HepG2 (cell line): Measurements from ENCODE around the gene SH3PXD2A. TPM values are rescaled to one million over a fixed set of nuclear protein-coding genes. Genes with fewer than 3 reads are reported as not detected.

Experiments
- ATAC-seq: fragments of 200-7000 bp; cut with Tn5 transposase; 3 replicates; pipeline ENCODE4 v1.9.1; 2020; ENCODE audit warnings: mild to moderate bottlenecking, moderate library complexity
- BruUV-seq: library from RNA; stranded (reverse); fragments of 400-500 nt; replicated peaks from 2 replicates; lab custom pipeline; 2021; lab: Mats Ljungman, UMichigan
- CTCF ChIA-PET: fragments of 300-600 bp; formaldehyde crosslinking; extraction: SDS; loops from one replicate; lab custom pipeline; 2021; ENCODE audit warnings: low total read pairs, inconsistent platforms, low intra/inter-chr PET ratio; lab: Yijun Ruan, JAX
- POLR2A ChIA-PET: fragments of 350-600 bp; sonication (Branson Sonifier 250); formaldehyde crosslinking; loops from one replicate; lab custom pipeline; 2020; ENCODE audit warnings: antibody characterized with exemption, inconsistent platforms; lab: Yijun Ruan, JAX
- DNase-seq: peaks from one replicate; pipeline ENCODE4 v3.0.0-alpha.2; 2015; ENCODE audit warnings: low spot score
- FAIRE-seq: peaks from 3 replicates; lab custom pipeline; 2011; peaks lifted over from hg19 to GRCh38; lab: Jason Lieb, UNC
- H2AFZ ChIP-seq: one replicate; pipeline ENCODE4 v1.6.1; 2011; ENCODE audit warnings: low read length, inconsistent platforms
- H3K27ac ChIP-seq: fragments of 300-600 bp; 3 replicates; pipeline ENCODE4 v1.8.0; 2011; ENCODE audit warnings: mixed run types, mild to moderate bottlenecking, mixed read lengths, low read length, inconsistent platforms; ENCODE audit not compliant: insufficient read depth; ENCODE audit errors: extremely low read length
- H3K27me3 ChIP-seq, 2 experiments: fragments of 200-600 bp in 1 of 2; 2 replicates in 1 of 2; 3 replicates in 1 of 2; pipeline versions ENCODE4 v1.6.0 to v1.8.0; 2011; ENCODE audit warnings: low read length in 2 of 2, mild to moderate bottlenecking in 2 of 2, moderate library complexity in 2 of 2, inconsistent platforms in 1 of 2; ENCODE audit not compliant: insufficient read depth in 2 of 2, control insufficient read depth in 1 of 2
- H3K36me3 ChIP-seq, 2 experiments: fragments of 200-600 bp in 1 of 2; replicated peaks in 1 of 2; 2 replicates in 1 of 2; 3 replicates in 1 of 2; pipeline versions ENCODE4 v1.5.1 to v1.8.0; 2011; ENCODE audit warnings: low read length in 2 of 2, inconsistent platforms in 1 of 2; ENCODE audit not compliant: insufficient read depth in 2 of 2, control insufficient read depth in 1 of 2
- H3K4me1 ChIP-seq: 2 replicates; pipeline ENCODE4 v1.5.1; 2012; ENCODE audit warnings: low read length, inconsistent platforms; ENCODE audit not compliant: insufficient read depth
- H3K4me2 ChIP-seq: 2 replicates; pipeline ENCODE4 v1.6.0; 2011; ENCODE audit warnings: low read depth, low read length, inconsistent platforms
- H3K4me3 ChIP-seq, 3 experiments: fragments of 200-600 bp in 1 of 3; sonication (generic), shearing (Covaris generic) in 1 of 3; replicated peaks in 1 of 3; 2 replicates each; pipeline ENCODE4 v1.5.1; 2011 to 2016; ENCODE audit warnings: low read length in 3 of 3, inconsistent platforms in 2 of 3, low read depth in 2 of 3, mild to moderate bottlenecking in 2 of 3, control low read depth in 1 of 3, mixed read lengths in 1 of 3; ENCODE audit not compliant: insufficient read depth in 1 of 3
- H3K79me2 ChIP-seq: one replicate; pipeline ENCODE4 v1.6.1; 2011; ENCODE audit warnings: low read length, inconsistent platforms; ENCODE audit not compliant: insufficient read depth
- H3K9ac ChIP-seq: 2 replicates; pipeline ENCODE4 v1.6.0; 2011; ENCODE audit warnings: mild to moderate bottlenecking, low read depth, low read length, inconsistent platforms; ENCODE audit not compliant: insufficient read depth
- H3K9me3 ChIP-seq: 2 replicates; pipeline ENCODE4 v1.5.1; 2012; ENCODE audit warnings: mild to moderate bottlenecking, low read length
- H4K20me1 ChIP-seq: 2 replicates; pipeline ENCODE4 v1.6.0; 2011; ENCODE audit warnings: inconsistent platforms, mild to moderate bottlenecking, low read length, moderate library complexity; ENCODE audit not compliant: insufficient read depth
- HDAC6 ChIP-seq: fragments of 200-600 bp; sonication (generic); IDR thresholded peaks from 2 replicates; pipeline ENCODE4 v1.7.0; 2017; ENCODE audit warnings: mild to moderate bottlenecking, antibody characterized with exemption, low read length, low read depth
- KLF15 ChIP-seq: sonication (generic); formaldehyde crosslinking; IDR thresholded peaks from 2 replicates; pipeline ENCODE4 v1.8.1; 2023; ENCODE audit warnings: borderline replicate concordance, mild to moderate bottlenecking, inconsistent platforms, missing genetic modification reagents, mixed read lengths
- ZFAT ChIP-seq: sonication (generic); formaldehyde crosslinking; conservative IDR thresholded peaks from 2 replicates; pipeline ENCODE4 v1.8.1; 2023; ENCODE audit warnings: missing genetic modification reagents, inconsistent platforms
- ZNF121 ChIP-seq: sonication (generic); formaldehyde crosslinking; IDR thresholded peaks from 2 replicates; pipeline ENCODE4 v1.5.0; 2020; ENCODE audit warnings: mild to moderate bottlenecking, missing genetic modification reagents
- ZNF354B ChIP-seq: sonication (generic); formaldehyde crosslinking; IDR thresholded peaks from 2 replicates; pipeline ENCODE4 v1.8.0; 2022; ENCODE audit warnings: mild to moderate bottlenecking, missing genetic modification reagents
- WGBS: methylation state at CpG from one replicate; pipeline ENCODE4 v1.1.6; 2017; ENCODE audit warnings: low lambda C conversion rate; 5-methylcytosine and 5-hydroxymethylcytosine counted together
- in situ Hi-C: cut with HindIII; loops from 2 replicates; pipeline ENCODE4 v1.10.0; 2017; ENCODE audit warnings: low pct_unique_long_range_greater_than_20kb; ENCODE audit not compliant: extremely low pct_ligation_motif_present
- intact Hi-C: fragments of 100-400 bp; cut with micrococcal nuclease; formaldehyde crosslinking; loops from one replicate; pipeline ENCODE4 v1.10.0; 2022; ENCODE audit not compliant: unreplicated experiment
- polyA plus RNA-seq, 8 experiments: library from polyadenylated mRNA; depleted of rRNA in 3 of 8; stranded (reverse) in 7 of 8; unstranded in 1 of 8; fragments of >200 nt; fragmentation: Illumina TruSeq in 4 of 8; extraction: Trizol in 4 of 8; gene quantifications; 2 replicates each; pipeline versions ENCODE4 v1.2.1 to v1.2.3, GENCODE V29; 2011 to 2016; ENCODE audit warnings: low read depth in 4 of 8, missing spikeins in 1 of 8, mixed read lengths in 1 of 8; ENCODE audit not compliant: insufficient read depth in 1 of 8
- total RNA-seq, 5 experiments: library from RNA; depleted of rRNA; stranded (reverse); fragments of >200 nt; fragmentation: Illumina TruSeq; extraction: Trizol; gene quantifications; 2 replicates each; pipeline ENCODE4 v1.2.3, GENCODE V29; 2016; ENCODE audit warnings: low read depth in 1 of 5
- TF ChIP-seq, protein P1 (sequence below): sonication (generic); formaldehyde crosslinking; IDR thresholded peaks from 2 replicates; pipeline ENCODE4 v1.4.0; 2020; ENCODE audit warnings: mild to moderate bottlenecking, missing genetic modification reagents

Gene SH3PXD2A
- total and polyA plus RNA-seq, 2 of the 13 experiments (the other 11 are each of a cell fraction or from before 2014, with no cell fraction given) = 11.1 to 11.3 TPM

- no peaks in the 10 kb centered on the region for H4K20me1 ChIP-seq
- intact Hi-C loops = no loop called here
- H3K36me3 ChIP-seq = no peaks in the 10 kb centered on the region
- no peak overlapping the region for H3K27ac ChIP-seq
- TF ChIP-seq, protein P1, sequence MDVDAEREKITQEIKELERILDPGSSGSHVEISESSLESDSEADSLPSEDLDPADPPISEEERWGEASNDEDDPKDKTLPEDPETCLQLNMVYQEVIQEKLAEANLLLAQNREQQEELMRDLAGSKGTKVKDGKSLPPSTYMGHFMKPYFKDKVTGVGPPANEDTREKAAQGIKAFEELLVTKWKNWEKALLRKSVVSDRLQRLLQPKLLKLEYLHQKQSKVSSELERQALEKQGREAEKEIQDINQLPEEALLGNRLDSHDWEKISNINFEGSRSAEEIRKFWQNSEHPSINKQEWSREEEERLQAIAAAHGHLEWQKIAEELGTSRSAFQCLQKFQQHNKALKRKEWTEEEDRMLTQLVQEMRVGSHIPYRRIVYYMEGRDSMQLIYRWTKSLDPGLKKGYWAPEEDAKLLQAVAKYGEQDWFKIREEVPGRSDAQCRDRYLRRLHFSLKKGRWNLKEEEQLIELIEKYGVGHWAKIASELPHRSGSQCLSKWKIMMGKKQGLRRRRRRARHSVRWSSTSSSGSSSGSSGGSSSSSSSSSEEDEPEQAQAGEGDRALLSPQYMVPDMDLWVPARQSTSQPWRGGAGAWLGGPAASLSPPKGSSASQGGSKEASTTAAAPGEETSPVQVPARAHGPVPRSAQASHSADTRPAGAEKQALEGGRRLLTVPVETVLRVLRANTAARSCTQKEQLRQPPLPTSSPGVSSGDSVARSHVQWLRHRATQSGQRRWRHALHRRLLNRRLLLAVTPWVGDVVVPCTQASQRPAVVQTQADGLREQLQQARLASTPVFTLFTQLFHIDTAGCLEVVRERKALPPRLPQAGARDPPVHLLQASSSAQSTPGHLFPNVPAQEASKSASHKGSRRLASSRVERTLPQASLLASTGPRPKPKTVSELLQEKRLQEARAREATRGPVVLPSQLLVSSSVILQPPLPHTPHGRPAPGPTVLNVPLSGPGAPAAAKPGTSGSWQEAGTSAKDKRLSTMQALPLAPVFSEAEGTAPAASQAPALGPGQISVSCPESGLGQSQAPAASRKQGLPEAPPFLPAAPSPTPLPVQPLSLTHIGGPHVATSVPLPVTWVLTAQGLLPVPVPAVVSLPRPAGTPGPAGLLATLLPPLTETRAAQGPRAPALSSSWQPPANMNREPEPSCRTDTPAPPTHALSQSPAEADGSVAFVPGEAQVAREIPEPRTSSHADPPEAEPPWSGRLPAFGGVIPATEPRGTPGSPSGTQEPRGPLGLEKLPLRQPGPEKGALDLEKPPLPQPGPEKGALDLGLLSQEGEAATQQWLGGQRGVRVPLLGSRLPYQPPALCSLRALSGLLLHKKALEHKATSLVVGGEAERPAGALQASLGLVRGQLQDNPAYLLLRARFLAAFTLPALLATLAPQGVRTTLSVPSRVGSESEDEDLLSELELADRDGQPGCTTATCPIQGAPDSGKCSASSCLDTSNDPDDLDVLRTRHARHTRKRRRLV (CRISPR knock-in tag) = no peak
- no peak for TF ChIP-seq ZNF121 (CRISPR knock-in tag)
- TF ChIP-seq HDAC6 = no peak
- no peak for TF ChIP-seq ZFAT
- TF ChIP-seq KLF15 = no peak
- no peak for TF ChIP-seq ZNF354B (CRISPR knock-in tag)
- FAIRE-seq (no peak), ATAC-seq (no peak), DNase-seq (no peak)
- peaks cover 18% of the 10 kb centered on the region for H3K4me1 ChIP-seq
- H3K27me3 ChIP-seq = peaks cover 4 to 60% of the 10 kb centered on the region in 2 experiments; a peak in 3 of 5 replicates
- POLR2A ChIA-PET = no interaction called here
- no peak overlapping the region for H2AFZ ChIP-seq
- in situ Hi-C loops = no loop called here
- no peak overlapping the region for H3K4me3 ChIP-seq
- H3K4me2 ChIP-seq = no peak overlapping the region
- WGBS = no CpG with 5 or more reads among the region's 1 CpG
- CTCF ChIA-PET = no interaction called here
- no peaks in the 10 kb centered on the region for H3K9me3 ChIP-seq
- H3K9ac ChIP-seq = no peak overlapping the region
- BruUV-seq = no TSS peak
- no peaks in the 10 kb centered on the region for H3K79me2 ChIP-seq
Measured at GRCh38 chr10:103545366-103545765, 310.0 kb downstream of the SH3PXD2A start.
